Astrocyte (in vitro differentiated cells and primary cell): ENCODE results near the gene LTB.

Experiments used
- EZH2 ChIP-seq: IDR thresholded peaks from 2 replicates; pipeline ENCODE4 v1.6.1; 2012; ENCODE audit warnings: mild to moderate bottlenecking, low read length, inconsistent platforms; ENCODE audit not compliant: insufficient read depth
- TF ChIP-seq, protein P1 (sequence below): IDR thresholded peaks from 2 replicates; pipeline ENCODE4 v1.5.1; 2011; ENCODE audit warnings: low read depth, mild to moderate bottlenecking, inconsistent platforms, low read length, moderate library complexity; ENCODE audit not compliant: insufficient read depth

DNA sequence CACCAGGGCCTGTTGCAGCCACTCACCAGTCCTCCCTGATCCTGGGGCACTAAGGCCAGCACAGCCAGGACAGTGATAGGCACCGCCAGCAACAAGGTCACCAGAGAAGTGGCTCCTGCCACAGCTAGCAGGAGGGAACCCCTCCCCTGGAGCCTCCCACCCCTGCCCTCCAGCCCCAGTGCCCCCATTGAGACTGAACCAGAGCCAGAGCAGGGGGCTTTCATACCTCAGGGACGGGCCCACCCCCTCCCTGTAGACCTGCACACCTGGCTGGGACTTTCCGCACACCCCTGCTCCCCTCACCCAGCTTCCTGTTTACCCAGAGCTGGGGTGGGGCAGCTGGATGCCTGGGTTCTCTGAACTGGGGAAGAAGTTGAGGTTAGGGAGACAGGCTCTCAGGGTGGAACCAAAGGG, at the start of gene LTB:
- TF ChIP-seq, protein P1, sequence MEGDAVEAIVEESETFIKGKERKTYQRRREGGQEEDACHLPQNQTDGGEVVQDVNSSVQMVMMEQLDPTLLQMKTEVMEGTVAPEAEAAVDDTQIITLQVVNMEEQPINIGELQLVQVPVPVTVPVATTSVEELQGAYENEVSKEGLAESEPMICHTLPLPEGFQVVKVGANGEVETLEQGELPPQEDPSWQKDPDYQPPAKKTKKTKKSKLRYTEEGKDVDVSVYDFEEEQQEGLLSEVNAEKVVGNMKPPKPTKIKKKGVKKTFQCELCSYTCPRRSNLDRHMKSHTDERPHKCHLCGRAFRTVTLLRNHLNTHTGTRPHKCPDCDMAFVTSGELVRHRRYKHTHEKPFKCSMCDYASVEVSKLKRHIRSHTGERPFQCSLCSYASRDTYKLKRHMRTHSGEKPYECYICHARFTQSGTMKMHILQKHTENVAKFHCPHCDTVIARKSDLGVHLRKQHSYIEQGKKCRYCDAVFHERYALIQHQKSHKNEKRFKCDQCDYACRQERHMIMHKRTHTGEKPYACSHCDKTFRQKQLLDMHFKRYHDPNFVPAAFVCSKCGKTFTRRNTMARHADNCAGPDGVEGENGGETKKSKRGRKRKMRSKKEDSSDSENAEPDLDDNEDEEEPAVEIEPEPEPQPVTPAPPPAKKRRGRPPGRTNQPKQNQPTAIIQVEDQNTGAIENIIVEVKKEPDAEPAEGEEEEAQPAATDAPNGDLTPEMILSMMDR = no peak
- no peak for TF ChIP-seq EZH2
